ENCODE measurements around the gene FMN2. TPM values are rescaled to one million over a fixed set of nuclear protein-coding genes. Genes with fewer than 3 reads are reported as not detected.
"Not testable (repeated sequence)": the region's sequence is repeated elsewhere in the genome, so short reads cannot be mapped to it uniquely, and the experiment has no call there.

The FMN2 gene
- total RNA-seq, 2 experiments from 2014 or later, result not detected

DNA sequence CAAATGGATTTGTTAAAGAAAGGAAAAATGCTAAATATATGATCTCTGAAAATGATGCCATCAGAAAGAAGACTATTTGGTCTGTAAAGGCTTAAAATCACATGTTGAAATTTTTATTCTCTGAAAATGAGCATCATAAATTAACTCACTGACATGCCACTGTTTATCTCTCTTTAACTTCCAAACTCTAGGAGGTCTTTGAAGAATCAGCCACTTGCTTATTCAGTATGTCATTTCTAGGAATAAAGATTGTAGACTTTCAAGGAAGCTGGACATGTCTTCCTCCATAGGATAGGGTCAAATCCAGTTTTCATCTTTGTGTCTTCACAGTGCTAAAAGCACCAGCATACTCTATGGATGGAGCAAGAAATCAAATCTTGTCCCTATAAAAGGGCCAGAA is 147.6 kb downstream of the FMN2 start:
- ChIA-PET POLR2A (no interaction called here), CTCF (no interaction called here)
- H3K4me3 Mint-ChIP-seq, result no peak overlapping the region
- no peaks in the 10 kb centered on the region for H3K36me3 Mint-ChIP-seq (ENCODE audit: low read depth)
- no peak overlapping the region for H3K27ac Mint-ChIP-seq
- H3K27me3 Mint-ChIP-seq, result no peaks in the 10 kb centered on the region
- DNase-seq, result no peak
- H3K9me3 Mint-ChIP-seq, result peaks cover 2% of the 10 kb centered on the region
- H3K4me1 Mint-ChIP-seq, result no peaks in the 10 kb centered on the region

DNA sequence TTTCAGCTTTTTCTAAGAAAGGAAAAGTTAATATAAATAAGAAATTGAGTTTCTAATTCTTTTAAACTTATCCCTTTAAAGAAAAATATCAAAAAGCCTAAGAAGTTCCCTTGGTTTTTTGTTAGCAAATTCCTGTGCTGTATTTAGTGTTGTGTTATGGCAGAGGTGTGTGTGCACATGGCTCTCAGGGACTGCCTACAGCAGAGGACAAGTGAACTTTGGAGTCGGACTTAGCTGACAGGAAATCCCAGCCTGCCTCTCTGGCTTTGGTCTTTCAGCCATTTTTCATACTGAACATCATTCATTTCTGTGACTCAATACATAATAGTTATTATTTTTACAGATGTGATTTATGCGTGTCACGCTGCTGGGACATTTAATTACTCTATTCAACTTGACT is 149.6 kb downstream of the FMN2 start:
- H3K36me3 Mint-ChIP-seq (ENCODE audit: low read depth), result no peaks in the 10 kb centered on the region
- POLR2A ChIA-PET, result no interaction called here
- H3K27me3 Mint-ChIP-seq, result no peaks in the 10 kb centered on the region
- no peaks in the 10 kb centered on the region for H3K4me1 Mint-ChIP-seq
- H3K27ac Mint-ChIP-seq, result no peak overlapping the region
- H3K9me3 Mint-ChIP-seq, result peaks cover 3% of the 10 kb centered on the region
- no peak for DNase-seq
- CTCF ChIA-PET, result no interaction called here
- no peak overlapping the region for H3K4me3 Mint-ChIP-seq

DNA sequence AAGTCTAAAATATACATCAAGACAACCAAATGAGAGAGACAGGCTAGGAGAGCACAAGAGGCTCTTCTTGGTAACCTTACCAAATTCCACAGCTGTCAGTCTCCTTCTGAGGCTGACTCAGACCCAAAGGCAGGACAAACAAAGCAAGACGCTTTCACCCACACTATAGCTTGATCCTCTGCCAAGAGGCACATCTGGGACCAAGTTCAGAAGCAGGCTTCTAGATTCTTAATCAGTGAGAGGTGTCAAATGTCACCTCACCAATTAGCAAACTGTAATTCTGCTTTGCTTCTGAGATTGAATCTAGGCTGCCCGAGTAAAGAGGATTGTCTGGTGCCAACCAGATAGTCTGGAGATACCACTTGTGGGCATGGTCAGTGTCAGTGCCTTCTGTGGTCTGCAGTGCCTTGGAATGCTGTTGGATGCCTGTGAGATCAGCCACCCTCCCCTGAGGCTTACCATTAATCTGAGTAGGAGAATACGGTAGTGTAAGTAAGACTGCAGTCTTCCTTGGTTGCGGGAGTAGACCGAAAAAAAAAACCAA is 151.0 kb downstream of the FMN2 start:
- ChIA-PET CTCF (no interaction called here), POLR2A (no interaction called here)
- H3K36me3 Mint-ChIP-seq (ENCODE audit: low read depth), result no peaks in the 10 kb centered on the region
- peaks cover 3% of the 10 kb centered on the region for H3K9me3 Mint-ChIP-seq
- no peak overlapping the region for H3K27ac Mint-ChIP-seq
- DNase-seq, result no peak
- no peaks in the 10 kb centered on the region for H3K4me1 Mint-ChIP-seq
- no peaks in the 10 kb centered on the region for H3K27me3 Mint-ChIP-seq
- H3K4me3 Mint-ChIP-seq, result no peak overlapping the region

DNA sequence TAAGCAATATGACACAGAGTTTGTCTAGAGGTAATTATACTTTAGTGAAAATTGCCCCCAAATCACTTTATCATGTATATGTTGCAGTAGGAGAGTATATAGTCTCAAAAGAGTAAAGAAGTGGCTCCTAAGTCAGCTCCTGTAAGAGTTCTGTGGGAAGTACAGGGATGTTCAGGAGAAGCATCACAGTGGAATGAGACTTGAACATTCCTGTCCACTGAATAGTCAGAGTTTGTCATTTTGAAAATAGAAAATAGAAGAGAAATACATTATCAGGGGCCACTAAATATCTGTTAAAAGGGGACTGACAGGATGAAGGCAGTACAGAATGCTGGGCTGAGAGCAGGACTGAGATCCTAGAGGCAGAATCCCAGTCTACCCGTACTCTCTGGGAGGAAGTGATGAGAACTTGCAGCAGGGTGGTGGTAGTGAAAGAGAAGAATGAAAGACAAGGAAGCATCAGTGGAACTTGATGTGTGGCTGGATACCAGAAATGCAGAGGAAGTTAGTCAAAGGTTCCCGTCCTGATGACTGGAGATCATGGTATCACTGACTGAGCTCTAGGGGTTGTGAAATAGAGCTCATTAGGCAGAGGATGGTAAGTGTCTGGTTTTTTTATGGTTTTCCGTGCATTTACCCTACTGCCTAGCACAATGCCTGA is 153.4 kb downstream of the FMN2 start:
- peaks cover 6% of the 10 kb centered on the region for H3K9me3 Mint-ChIP-seq
- no peak for DNase-seq
- no peaks in the 10 kb centered on the region for H3K4me1 Mint-ChIP-seq
- no peak overlapping the region for H3K27ac Mint-ChIP-seq
- ChIA-PET CTCF (no interaction called here), POLR2A (no interaction called here)
- no peaks in the 10 kb centered on the region for H3K27me3 Mint-ChIP-seq
- no peaks in the 10 kb centered on the region for H3K36me3 Mint-ChIP-seq (ENCODE audit: low read depth)
- no peak overlapping the region for H3K4me3 Mint-ChIP-seq

DNA sequence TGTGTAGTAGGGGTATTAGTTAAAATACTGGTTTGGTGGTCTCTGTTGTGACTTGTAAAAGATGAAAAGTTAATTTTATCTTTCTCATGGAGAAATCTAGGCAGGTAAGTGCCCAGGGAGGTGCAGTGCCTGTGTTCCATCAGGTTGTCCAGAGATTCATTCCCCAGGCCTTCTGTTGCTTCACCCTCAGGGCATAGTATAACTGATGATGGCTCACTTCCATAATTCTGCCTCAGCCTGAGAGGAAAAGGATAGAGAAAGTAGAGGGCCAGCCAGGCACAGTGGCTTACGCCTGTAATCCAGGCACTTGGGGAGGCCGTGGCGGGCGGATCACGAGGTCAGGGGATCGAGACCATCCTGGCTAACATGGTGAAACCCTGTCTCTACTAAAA is 153.9 kb downstream of the FMN2 start:
- H3K36me3 Mint-ChIP-seq (ENCODE audit: low read depth), result no peaks in the 10 kb centered on the region
- no peak overlapping the region for H3K4me3 Mint-ChIP-seq
- no peak overlapping the region for H3K27ac Mint-ChIP-seq
- CTCF ChIA-PET, result no interaction called here
- H3K4me1 Mint-ChIP-seq, result no peaks in the 10 kb centered on the region
- no peak for DNase-seq
- H3K27me3 Mint-ChIP-seq, result no peaks in the 10 kb centered on the region
- H3K9me3 Mint-ChIP-seq, result peaks cover 6% of the 10 kb centered on the region
- POLR2A ChIA-PET, result interaction anchor here (0.7 kb wide), 1 partner anchor 60 kb away, joined by 4 read pairs; no protein-coding TSS in a partner anchor

DNA sequence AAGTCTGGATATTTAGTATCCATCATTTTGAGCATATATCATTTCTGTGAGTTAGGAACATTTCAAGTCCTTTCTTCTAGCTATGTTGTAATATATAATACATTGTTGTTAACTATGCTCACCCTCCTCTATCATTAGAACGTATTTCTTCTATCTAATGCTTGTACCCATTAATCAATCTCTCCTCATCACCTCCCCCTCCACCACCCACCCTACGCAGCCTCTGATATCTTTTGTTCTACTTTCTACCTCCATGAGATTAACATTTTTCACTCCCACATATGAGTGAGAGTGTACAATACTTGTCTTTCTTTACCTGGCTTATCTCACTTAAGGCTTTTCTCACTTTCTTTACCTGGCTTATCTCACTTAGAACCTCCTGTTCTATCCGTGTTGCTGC is 156.2 kb downstream of the FMN2 start:
- Mint-ChIP-seq H3K4me1 (no peaks in the 10 kb centered on the region), H3K4me3 (no peak overlapping the region), H3K9me3 (peaks cover 8% of the 10 kb centered on the region), H3K36me3 (ENCODE audit: low read depth) (no peaks in the 10 kb centered on the region), H3K27me3 (no peaks in the 10 kb centered on the region), H3K27ac (no peak overlapping the region)
- ChIA-PET CTCF (no interaction called here), POLR2A (no interaction called here)
- DNase-seq, result no peak

DNA sequence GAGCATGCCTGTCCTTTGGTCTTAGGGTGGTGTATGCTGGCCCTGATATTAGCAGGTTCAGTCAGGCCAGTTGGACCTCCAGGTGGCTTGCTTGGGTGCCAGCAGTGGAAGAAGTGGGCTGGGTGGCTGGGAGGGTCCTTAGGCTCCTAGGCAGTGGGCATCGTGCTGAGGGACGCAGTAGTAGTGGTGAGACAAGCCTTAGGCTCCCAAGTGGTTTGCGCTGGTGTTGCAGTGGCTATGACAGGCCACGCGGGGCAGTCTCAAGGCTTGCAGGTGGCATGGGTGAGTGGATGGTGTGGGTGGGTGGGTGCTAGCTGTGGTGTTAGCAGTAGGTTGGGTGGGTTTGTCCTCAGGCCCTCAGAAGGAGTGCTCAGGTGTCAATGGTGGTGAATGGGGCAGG is 162.3 kb downstream of the FMN2 start:
- no peak for DNase-seq
- H3K4me3 Mint-ChIP-seq, result no peak overlapping the region
- H3K36me3 Mint-ChIP-seq (ENCODE audit: low read depth), result no peaks in the 10 kb centered on the region
- H3K27ac Mint-ChIP-seq, result no peak overlapping the region
- CTCF ChIA-PET, result no interaction called here
- POLR2A ChIA-PET, result no interaction called here
- H3K27me3 Mint-ChIP-seq, result no peaks in the 10 kb centered on the region
- H3K9me3 Mint-ChIP-seq, result peaks cover 16% of the 10 kb centered on the region
- no peaks in the 10 kb centered on the region for H3K4me1 Mint-ChIP-seq

DNA sequence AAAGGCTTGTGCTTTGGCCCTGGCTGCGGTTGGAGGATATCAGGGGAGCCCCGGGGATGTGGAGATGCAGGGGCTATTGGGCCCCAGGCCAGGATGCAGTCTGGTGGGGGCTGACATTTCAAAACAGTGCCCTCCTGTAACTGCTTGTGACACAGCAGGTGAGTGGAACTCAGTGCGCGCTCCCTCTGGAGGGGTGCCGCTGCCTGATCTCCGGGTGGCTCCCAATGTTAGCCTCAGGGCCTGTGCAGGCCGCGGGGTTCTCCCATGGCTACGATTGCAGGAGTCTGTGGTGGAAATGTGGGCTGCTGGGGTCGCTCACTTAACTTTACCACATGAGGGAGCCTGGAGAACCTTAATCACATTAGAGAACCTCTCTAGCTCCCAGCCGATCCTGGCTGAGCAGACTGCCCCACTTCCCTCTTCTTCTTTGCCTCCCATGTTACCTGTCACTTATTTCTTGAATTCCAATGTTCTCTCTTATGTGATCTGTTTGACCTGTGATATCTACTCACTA is 163.2 kb downstream of the FMN2 start:
- Mint-ChIP-seq H3K27me3 (no peaks in the 10 kb centered on the region), H3K9me3 (peaks cover 16% of the 10 kb centered on the region), H3K27ac (no peak overlapping the region), H3K4me1 (no peaks in the 10 kb centered on the region), H3K36me3 (ENCODE audit: low read depth) (no peaks in the 10 kb centered on the region), H3K4me3 (no peak overlapping the region)
- no peak for DNase-seq
- CTCF ChIA-PET, result no interaction called here
- POLR2A ChIA-PET, result no interaction called here

DNA sequence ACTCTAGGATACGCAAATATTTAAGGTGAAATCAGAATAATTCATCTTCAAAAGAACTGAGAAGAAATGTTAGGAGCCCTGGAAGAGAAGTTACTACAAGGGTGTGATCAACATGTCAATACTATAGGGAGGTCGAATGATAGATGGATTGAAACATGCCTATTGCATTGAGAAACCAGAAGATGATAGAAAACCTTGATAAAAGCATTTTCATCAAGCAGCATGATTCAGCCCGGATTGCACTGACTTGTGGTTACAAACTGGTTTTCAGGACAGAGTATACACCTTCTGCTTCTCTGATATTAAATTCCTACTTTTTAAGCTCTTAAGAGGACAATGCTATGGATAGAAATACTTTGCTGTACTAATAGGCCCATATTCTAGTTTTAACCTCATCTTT is 164.2 kb downstream of the FMN2 start:
- no peaks in the 10 kb centered on the region for H3K36me3 Mint-ChIP-seq (ENCODE audit: low read depth)
- peaks cover 18% of the 10 kb centered on the region for H3K9me3 Mint-ChIP-seq
- no peak overlapping the region for H3K27ac Mint-ChIP-seq
- H3K27me3 Mint-ChIP-seq, result no peaks in the 10 kb centered on the region
- H3K4me1 Mint-ChIP-seq, result no peaks in the 10 kb centered on the region
- CTCF ChIA-PET, result no interaction called here
- DNase-seq, result no peak
- H3K4me3 Mint-ChIP-seq, result no peak overlapping the region
- POLR2A ChIA-PET, result no interaction called here

DNA sequence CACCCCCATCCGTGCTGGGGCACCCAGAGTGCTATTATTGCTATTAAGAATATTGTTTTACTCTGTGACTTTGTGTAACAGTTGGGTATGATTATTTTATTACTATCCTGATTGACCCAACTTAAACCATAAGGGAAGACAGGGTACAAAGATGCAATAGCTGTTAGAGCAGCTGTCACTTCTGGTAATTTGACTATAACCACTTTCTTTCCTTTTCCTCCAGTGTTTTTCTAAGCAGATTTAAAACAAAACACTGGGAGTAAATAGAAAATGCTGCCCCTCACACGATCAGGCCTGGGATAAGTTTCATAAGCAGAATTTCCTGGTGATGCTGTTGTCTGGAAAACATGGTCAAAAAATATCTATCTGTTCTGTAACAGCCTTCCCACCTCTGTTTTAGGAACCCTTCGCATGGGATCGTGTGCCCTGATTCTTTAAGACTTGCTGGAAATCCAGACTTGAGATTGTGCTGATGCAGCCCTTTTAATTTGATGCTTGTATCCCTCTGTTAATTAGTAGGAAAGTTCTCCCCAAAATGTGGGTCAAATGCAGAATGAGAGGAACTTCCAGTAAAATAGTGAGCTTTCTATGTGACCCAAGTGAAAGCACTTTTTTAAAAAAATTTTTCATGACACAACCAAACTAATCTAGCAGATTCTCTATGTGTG is 165.3 kb downstream of the FMN2 start:
- peaks cover 18% of the 10 kb centered on the region for H3K9me3 Mint-ChIP-seq
- H3K36me3 Mint-ChIP-seq (ENCODE audit: low read depth), result no peaks in the 10 kb centered on the region
- H3K27me3 Mint-ChIP-seq, result no peaks in the 10 kb centered on the region
- no peak overlapping the region for H3K4me3 Mint-ChIP-seq
- ChIA-PET POLR2A (no interaction called here), CTCF (no interaction called here)
- DNase-seq, result no peak
- H3K4me1 Mint-ChIP-seq, result no peaks in the 10 kb centered on the region
- no peak overlapping the region for H3K27ac Mint-ChIP-seq

DNA sequence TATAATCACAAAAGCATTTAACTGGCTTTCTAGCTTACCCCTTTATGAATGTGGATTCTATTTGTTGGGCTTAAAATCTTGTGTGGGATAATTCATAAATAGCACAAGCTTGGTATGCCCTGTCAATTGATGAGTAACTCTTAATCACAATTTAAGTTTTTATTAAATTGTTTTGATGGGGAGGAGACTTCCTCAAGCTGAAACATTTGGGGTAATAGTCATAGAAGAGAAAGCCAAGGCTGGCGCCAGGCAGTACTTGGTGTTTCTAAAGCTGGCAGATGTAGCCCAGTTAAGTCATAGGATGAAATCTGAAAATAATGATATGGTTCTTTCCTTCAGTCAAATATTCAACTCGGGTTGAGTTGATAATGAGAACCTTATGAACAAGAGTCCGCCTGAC is 167.2 kb downstream of the FMN2 start:
- H3K9me3 Mint-ChIP-seq, result peaks cover 11% of the 10 kb centered on the region
- no peaks in the 10 kb centered on the region for H3K4me1 Mint-ChIP-seq
- POLR2A ChIA-PET, result no interaction called here
- no peaks in the 10 kb centered on the region for H3K36me3 Mint-ChIP-seq (ENCODE audit: low read depth)
- no peaks in the 10 kb centered on the region for H3K27me3 Mint-ChIP-seq
- no peak overlapping the region for H3K4me3 Mint-ChIP-seq
- no peak for DNase-seq
- CTCF ChIA-PET, result no interaction called here
- no peak overlapping the region for H3K27ac Mint-ChIP-seq

DNA sequence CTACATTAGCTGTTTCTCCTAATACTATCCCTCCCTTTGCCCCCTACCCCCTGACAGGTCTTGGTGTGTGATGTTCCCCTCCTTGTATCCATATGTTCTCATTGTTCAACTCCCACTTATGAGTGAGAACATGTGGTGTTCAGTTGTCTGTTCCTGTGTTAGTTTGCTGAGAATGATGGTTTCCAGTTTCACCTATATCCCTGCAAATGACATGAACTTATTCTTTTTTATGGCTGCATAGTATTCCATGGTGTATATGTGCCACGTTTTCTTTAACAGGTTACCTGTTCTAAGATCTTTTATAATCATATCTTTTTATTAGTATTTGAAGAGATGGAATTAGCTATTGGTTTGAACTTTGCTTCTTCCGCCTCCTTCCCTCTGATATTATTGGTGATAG is 172.8 kb downstream of the FMN2 start:
- H3K4me3 Mint-ChIP-seq; H3K4me1 Mint-ChIP-seq; POLR2A ChIA-PET; H3K36me3 Mint-ChIP-seq (ENCODE audit: low read depth); DNase-seq; CTCF ChIA-PET; H3K27ac Mint-ChIP-seq; H3K27me3 Mint-ChIP-seq: not testable (repeated sequence)
- peaks cover 11% of the 10 kb centered on the region for H3K9me3 Mint-ChIP-seq

DNA sequence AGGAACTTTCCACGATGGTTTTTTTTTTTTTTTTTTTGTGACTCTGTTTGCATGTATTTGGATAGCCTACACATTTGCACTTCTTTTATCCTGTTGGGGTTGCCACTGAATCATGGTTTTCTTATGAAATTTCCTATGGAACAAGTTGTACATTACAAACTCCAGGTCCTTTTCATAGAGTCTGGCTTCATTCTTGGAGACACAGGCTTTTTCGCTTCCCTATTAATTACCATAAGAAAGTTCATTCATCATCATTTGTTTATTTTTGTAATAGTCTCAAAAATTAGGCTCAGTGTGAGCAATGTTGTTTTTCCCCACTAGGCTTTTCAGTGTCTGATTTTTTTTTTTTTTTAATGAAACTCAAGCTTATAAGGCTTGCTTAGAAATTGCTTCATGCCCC is 179.4 kb downstream of the FMN2 start:
- POLR2A ChIA-PET, result no interaction called here
- Mint-ChIP-seq H3K9me3 (peaks cover 9% of the 10 kb centered on the region), H3K27ac (no peak overlapping the region), H3K4me3 (no peak overlapping the region), H3K36me3 (ENCODE audit: low read depth) (no peaks in the 10 kb centered on the region), H3K4me1 (no peaks in the 10 kb centered on the region), H3K27me3 (no peaks in the 10 kb centered on the region)
- CTCF ChIA-PET, result no interaction called here
- no peak for DNase-seq

DNA sequence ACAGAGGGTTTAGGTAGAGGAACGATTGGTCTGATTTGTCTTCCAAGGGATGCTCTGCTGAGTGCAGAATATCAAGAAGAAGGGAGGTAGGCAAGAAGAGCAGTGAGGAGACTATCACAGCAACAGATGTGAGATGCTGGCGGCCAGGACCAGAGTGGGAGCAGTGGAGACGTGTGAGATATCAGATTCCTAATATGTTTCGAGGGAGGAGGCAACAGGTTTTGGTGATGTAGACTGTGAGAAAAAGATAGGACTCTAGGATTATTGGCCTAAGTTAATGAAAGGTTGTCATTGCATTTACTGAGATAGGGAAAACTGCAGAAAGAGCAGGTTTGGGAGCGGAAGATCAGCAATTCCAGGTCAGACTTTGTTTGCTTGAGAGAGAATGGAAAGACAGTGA is 182.9 kb downstream of the FMN2 start:
- Mint-ChIP-seq H3K4me1 (no peaks in the 10 kb centered on the region), H3K27me3 (no peaks in the 10 kb centered on the region), H3K27ac (no peak overlapping the region), H3K36me3 (ENCODE audit: low read depth) (no peaks in the 10 kb centered on the region), H3K4me3 (no peak overlapping the region), H3K9me3 (peaks cover 6% of the 10 kb centered on the region)
- POLR2A ChIA-PET, result no interaction called here
- no peak for DNase-seq
- CTCF ChIA-PET, result interaction anchor here (0.6 kb wide), 1 partner anchor 1582 kb away, joined by 6 read pairs; no protein-coding TSS in a partner anchor

All from activated CD4-positive, alpha-beta T cell treated with anti-CD3 and anti-CD28 coated beads, Interleukin-2, amount 10 ng/mL, durations not matched to agents 7 days and 5 days (primary cell).